HG02588 (cell line): ENCODE data around the gene RABEP1.

Experiments
- ATAC-seq: cut with Tn5 transposase; IDR thresholded peaks from one replicate; pipeline ENCODE4 v1.9.1; 2021; ENCODE audit warnings: mild to moderate bottlenecking, moderate library complexity; ENCODE audit not compliant: unreplicated experiment

The RABEP1 gene

DNA sequence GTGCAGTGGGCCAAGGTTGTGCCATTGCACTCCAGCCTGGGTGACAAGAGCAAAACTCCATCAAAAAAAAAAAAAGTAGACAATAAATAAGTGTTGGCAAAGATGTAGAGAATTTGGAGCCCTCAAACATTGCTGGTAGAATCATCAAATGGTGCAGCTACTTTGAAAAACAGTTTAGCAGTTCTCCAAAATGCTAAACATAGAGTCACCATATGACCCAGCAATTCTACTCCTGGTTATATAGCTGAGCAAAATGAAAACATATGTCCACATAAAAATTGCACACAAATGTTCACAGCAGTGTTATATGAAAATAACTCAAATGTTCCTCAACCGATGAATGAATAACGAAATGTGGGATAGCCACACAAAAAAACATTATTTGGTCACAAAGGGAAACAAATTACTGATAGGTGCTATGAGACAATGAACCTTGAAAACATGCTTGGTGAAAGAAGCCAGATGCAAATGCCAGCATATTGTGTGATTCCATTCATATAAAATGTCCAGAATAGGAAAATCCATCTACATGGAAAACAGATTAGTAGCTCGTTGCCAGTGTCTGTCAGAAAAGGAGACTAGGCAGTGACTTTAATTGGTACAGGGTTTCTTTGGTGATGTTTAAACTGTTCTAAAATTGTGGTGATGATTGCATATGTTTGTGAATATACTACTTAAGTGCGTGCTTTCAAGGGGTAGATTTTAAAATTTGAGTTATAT lies 12.7 kb upstream of the RABEP1 start:
- no peak for ATAC-seq

DNA sequence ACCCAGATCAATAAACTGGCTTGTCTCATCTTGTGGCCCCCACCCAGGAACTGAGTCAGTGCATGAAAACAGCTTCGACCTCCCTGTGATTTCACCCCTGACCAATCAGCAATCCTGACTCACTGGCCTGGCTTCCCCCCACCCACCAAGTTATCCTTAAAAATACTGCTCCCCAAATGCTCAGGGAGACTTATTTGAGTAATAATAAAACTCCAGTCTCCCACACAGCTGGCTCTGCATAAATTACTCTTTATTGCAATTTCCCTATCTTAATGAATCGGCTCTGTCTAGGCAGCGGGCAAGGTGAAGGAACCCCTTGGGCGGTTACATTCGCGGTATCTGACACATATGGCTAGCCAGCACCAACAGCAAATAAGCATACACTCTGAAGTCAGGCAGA lies 9.8 kb upstream of the RABEP1 start:
- ATAC-seq, result no peak

DNA sequence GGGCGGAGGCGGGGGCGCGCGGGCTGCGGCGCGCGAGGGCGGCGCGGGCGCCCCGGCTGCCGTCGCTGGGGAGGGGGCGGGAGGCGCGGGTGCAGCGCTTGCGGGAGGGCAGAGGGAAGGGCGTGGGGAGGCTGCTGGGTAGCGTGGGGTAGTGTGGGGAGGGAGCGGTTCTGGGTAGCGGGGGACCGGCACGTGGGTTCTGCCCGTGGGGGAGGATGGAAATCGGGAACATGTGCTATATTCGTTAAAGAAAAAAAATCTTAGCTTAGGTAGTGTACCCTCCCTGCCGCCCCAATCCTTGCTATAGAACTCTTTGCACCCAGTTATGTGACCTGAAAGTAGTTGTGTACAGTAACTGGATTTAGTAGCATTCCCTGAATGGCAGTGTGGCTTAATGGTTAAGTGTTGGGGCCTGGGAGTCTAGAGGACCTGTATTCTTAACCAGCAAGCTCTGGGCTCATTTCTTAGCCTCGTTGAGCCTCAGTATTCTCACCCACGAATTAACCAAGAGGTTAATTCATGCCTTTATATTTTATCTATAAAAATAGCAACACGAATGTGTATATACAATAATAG lies 646 bp downstream of the RABEP1 start:
- ATAC-seq, result no peak

DNA sequence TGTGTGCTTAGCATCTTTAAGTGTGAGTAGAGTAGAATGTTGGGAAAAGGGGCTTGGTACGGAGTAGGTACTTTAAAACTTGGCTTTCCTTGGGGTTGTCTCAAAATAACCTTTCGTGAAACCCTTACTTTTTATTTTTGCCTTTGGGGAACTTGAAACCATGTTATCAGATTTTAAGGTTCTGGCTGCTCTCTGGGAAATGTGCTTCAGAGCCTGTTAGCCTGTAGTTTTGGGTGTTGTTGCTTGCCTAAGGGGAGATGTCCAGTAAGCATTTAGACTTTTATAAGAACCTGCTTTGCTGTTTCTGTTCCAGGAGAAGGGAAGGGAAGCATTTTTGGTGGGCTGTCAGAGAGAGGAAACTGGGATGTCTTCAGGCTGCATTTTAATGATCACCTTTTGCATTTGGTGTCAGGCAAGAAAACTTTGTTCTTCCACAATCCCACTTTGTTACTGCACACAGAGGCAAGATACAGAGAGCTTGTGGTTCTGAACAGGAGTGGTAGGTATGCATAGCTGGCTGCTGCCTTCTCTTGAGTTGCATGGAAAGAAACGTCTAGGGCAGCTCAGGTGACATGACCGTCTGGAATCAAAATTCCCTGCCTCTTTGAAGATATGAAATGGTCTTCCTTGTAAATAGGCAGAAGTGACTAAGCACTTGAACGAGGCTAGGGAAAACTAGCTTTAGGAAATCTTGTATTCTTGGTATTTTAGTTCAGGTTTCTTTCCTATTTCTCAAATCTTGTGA lies 1.7 kb downstream of the RABEP1 start:
- no peak for ATAC-seq

DNA sequence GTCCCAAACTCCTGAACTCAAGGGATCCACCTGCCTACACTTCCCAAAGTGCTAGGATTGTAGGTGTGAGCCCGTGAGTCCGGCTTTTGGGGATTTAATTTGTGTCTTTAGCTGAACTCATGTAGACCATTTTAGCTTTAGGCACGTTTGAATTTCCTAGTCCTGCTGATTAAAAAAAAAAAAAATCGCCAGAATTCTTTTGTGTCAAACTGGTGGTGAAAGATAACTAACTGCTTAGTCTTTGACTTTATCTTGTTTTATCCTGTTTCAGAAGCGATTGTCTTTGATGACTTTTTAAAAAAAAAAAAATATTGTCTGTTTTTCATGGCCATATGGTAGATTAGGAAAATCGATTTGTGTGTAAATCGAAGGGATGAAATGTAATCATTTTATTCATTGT lies 2.6 kb downstream of the RABEP1 start:
- no peak for ATAC-seq

DNA sequence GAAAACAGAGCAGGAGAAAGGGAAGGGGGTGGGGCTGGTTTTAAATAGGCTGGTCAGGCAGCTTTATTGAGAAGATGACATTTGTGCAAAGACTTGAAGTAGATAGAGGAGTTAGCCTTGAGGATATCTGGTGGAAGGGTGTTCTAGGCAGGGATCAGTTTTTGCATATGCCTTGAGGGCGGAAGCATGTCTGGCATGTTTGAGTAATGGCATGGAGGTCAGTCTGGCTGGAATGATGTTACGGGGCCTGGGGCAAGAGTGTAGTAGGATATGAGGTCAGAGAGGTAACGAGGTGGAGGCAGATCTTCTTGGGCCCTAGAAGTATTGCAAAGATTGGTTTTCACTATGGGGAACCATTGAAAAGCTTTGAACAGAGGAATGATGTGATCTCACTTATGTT lies 4.8 kb downstream of the RABEP1 start:
- no peak for ATAC-seq

DNA sequence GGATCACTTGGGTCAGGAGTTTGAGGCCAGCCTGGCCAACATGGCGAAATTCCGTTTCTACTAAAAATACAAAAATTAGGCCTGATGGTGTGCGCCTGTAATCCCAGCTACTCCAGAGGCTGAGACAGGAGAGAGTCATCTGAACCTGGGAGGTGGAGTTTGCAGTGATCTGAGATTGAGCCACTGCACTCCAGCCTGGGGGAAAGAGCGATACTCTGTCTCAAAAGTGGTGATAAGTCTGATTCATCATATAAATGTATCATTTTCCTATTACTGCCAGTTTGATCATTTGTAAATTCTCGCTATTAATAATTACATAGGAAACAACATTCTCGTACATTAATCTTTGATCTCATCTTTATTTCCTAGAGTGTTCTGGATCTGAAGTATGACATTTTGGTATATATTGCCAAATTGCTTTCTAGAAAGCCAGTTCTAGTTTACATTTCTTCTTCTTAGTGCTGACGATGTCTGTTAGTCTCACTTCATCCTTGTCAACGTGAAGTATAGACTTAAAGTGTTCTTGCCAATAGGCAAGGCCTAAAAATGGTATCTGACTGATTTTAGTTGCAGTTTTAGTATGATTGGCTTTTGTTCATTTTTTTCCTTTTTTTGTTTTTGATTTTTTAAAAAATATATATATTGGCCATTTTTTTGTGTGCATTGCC lies 9.7 kb downstream of the RABEP1 start:
- no peak for ATAC-seq

DNA sequence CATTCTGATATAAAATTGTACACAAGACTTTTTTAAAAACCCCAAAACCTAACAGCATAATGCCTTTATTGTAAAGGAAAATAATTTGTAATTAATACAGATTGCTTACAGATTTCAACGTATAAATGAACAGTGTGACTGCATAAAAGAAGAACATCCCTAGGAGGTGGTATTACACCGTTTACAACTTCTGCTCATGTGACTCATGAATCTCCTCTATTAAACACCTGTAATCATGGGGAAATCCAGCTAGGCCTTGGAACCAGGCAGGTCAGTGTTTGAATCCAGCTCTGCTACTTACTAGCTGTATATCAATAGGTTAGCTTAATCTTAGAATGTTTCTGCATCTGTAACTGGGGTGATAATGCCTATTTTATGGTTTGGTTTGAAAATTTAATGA lies 15.2 kb downstream of the RABEP1 start:
- no peak for ATAC-seq

DNA sequence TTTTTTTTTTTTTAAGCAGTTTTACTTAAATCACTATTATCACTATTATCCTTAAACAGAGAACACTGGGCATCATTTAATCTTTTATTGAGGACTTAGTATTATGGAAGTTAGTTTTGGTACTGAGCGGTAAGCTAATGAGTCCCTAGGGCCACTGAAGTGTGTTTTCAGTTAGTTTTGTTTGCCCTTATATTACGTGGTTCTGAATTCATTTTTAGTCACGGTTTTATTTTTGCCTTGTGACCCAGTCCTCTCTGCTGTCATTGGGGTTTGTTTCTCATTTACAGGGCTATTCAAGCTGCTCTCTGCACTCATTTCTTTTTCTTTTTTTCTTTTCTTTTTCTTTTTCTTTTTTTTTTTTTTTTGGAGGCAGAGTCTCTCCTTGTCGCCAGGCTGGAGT lies 17.3 kb downstream of the RABEP1 start:
- ATAC-seq, result no peak

DNA sequence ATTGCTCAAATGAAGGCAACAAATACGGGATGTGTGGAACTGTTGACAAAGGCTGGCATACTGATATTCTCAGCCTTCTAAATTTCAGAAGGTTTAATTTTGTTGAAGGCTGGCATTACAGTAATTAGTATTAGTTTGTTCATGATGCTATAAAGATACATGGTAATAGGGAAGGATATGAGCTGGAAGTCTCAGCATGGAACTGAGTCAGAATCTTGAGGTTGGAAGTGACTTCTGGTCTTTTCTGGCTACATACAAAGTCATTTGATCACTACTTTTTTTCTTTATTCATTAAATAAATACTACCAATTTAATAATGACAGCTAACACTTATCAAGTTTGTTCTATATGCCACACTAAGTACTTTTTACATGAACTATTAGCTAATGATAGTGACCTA lies 22.6 kb downstream of the RABEP1 start:
- ATAC-seq, result no peak

DNA sequence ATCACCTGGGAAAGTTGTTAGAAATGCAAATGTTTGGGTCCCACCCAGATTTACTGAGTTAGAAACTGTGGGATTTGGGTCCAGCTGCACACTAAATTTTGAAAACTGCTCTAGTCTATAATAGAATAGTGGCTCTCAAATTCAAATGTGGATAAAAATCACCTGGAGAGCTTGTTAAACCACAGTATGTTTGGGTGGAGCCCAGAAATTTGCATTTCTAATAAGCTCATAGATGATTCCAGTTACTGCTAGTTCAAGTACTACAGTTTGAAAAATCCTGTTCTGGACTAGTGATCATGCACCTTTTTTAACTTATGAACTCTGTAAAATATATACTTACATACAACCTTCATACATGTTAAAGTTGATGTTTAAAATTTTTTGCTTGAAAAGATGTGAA lies 27.8 kb downstream of the RABEP1 start:
- no peak for ATAC-seq

DNA sequence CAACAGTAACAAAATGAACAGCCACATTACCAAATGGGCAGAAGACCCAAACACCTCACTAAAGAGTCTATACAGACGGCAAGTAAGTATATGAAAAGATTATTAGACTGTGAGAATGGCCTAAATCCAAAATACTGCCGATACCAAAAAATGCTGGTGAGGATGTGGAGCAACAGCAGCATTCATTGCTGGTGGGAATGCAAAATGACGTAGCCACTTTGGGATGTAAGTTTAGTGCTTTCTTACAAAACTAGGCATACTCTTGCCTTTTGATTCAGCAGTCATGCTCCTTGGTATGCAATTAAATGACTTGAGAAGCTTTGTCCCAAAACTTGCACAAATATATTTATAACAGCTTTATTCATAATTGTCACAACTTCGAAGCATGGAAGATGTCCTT lies 43.8 kb downstream of the RABEP1 start:
- ATAC-seq, result no peak

DNA sequence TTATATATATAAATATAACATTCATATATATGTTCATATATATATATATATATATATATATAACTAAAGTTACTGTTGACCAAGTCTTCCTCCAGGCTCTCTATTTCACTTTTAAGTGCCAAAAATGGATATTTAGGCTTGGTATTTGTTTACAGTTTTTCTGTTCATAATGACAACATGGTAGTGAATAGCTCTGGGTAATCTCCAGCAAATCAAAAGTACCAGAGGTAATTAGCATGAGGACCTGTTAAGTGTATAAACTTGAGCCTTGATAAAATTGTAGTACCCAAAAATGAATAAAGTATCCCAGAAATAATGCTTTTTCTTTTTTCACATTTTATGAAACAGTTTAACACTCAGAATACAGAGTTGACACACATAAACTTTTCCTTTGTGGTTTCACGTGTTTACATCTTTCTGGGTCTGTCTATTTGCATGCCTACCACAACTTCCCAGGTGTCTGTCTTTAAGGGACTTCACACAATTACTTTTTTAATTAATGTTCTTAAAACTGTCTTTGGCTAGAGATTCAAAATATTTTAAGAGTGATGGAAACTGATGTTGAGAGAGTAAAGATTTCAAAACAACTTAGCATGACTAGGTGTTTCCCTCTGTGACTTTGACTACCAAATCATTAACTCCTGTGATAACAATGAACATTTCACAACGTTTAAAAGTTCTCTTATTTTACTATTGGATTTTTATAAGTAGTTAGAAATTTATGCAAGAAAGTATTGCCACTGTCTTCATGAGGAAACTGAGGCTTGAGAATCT lies 47.9 kb downstream of the RABEP1 start:
- no peak for ATAC-seq

DNA sequence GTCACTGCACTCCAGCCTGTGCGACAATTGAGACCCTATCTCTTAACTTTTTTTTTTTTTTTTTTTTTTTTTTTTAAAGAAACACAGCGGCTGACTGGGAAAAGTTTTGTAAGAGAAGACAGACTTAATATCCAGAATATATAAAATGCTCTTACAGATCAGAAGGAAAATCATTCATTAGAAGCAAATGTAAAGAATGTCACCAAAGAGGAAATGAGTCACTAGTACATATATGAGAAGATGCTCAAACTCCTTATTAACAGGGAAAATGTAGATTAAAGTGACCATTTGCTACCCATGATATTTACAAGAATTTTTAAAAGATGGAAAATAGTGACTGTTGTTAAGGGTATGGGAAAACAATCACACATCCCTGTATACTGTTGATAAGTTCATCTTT lies 48.9 kb downstream of the RABEP1 start:
- ATAC-seq, result no peak

DNA sequence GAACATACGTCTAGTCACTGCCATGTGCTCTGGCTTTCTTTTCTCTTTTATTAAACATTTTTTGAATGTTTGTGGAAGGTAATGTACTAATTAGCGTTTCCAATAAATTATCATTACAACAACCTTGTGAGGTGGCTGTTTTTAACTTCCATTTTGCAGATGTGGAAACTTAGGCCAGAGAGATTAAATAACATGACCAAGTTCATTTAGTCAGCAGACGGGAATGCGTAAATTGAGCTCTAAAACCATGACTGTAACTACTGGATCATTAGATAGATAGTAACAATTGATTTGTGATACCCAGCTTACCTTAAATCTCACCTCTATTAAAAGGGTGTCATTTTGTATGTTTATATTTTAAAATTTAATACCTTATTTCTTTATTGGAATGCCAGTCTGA lies 49.4 kb downstream of the RABEP1 start:
- no peak for ATAC-seq

DNA sequence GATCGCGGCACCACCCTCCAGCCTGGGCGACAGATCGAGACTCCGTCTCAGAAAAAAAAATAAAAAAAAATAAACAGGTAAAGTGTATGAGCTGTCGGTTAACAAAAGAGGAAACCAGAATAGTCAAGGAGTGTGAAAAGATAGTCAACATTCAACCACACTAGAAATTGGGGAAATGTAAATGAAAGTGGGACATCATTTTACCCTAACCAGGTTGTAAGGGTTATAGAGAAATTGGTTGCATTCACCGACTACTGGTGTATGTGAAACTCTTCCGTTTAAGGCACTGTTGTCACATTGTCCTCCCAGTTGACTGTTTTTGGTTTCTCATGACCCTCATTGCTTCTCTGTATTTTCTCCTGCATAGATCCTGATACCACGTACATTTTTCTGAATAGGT lies 62.8 kb downstream of the RABEP1 start:
- no peak for ATAC-seq

DNA sequence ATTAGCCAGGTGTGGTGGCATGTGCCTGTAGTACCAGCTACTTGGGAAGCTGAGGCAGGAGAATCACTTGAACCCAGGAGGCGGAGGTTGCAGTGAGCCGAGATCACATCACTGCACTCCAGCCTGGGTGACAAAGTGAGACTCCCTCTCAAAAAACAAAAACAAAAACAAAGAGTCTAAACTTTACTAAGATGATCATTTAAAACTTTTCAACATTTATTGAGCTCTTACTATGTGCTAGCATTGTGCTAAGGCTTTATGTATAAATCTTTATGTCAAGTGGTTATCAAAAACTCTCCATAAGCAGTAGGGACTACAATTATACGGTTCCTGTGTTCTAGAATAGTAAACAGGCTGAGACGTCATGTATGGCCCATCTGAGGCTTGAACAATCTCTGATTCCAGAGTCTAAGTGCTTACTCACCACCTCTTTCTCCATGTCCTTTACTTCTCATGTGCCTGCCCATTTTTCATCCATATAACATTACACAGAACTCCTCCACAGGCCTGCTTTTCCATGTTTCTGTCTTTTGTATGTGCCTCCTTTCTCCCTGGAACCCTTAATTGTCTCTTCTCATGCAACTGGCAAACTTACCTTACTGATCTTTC lies 70.7 kb downstream of the RABEP1 start:
- ATAC-seq, result no peak

DNA sequence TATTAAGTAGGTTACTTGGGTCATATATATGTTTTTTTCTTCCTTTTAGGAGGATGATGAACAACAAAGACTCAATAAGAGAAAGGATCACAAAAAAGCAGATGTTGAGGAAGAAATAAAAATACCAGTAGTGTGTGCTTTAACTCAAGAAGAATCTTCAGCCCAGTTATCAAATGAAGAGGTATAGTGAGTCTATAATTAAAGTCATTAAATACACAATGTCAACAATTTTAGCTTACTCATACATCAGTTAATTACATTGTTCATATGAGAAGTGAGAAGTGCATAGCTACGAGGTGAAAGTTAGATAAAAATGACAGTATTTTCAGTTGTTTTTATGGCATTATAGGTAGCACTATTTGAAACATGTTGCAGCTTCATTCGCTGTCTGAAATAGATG lies 72.2 kb downstream of the RABEP1 start:
- ATAC-seq, result no peak

DNA sequence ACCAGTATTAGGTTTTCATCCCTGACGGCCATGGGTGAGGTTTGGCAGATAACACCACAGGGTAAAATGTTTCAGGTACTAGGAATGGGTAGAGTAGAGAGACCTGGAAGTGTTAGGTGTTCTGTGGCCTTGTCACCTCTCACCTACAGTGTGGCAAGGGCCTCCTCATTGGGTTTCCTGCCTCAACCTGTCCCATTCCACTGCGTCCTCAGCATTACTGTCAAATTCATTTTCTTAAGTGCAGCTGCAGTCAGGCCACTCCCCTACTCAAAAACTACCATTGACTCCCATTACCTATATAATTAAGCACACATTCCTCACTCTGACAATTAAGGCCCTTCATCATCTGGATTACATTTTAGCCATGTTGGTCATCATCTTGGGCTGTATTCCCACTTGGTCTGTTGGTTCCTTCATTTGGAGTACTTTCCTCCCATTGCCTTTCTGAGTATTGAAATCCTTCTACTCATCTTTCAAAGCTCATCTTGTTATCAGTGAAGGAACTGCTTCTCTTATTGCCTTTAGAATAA lies 72.9 kb downstream of the RABEP1 start:
- ATAC-seq, result no peak

DNA sequence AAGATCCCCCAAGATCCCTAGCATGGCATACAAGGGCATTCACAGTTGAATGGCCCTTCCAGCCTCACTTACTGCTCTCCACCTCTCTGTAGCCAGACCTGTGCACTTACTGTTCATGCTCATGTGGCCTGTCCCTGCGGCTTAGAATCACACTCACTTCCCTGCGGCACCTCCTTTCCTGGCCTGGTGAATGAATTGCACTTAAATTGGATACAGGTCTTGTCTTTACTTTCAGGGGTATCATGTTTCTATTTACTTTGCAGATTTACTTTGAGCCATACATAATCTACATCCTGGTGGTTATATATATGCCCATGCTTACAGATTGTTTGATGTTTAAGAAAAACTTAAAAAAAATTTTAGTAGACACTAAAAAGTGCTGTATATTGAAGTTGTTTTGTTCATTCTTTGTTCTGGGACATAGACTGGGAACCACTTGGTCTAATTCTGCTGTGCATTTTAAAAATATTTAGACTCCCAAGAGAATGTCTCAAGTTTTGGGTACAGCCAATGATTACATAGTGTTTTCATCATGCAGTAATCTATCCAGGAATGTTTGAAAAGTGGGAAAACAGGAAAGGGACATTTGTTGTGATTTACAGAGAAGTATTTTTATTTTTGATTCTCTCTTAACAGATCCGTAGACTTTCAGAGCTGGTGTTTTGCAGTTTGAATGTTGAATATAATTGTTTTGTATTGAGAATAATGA lies 73.5 kb downstream of the RABEP1 start:
- no peak for ATAC-seq
